ENCODE results near the gene AADAC.
"Not testable (repeated sequence)": the region's sequence is repeated elsewhere in the genome, so short reads cannot be mapped to it uniquely, and the experiment has no call there.

The AADAC gene

GRCh38 chr3:151859905-151860304, 46.0 kb downstream of the AADAC start:
- DNase-seq, result no peak

GRCh38 chr3:151863611-151864010, 49.7 kb downstream of the AADAC start:
- DNase-seq, result no peak

GRCh38 chr3:151864423-151865101, 50.6 kb downstream of the AADAC start:
- DNase-seq, result no peak

- no peak for DNase-seq
Observed at GRCh38 chr3:151866711-151867410, 52.9 kb downstream of the AADAC start.

- DNase-seq, result no peak
Observed at GRCh38 chr3:151867666-151868065, 53.8 kb downstream of the AADAC start.

- DNase-seq, result no peak
Observed at GRCh38 chr3:151869181-151869580, 55.3 kb downstream of the AADAC start.

- no peak for DNase-seq
Observed at GRCh38 chr3:151871639-151872468, 57.9 kb downstream of the AADAC start.

GRCh38 chr3:151873398-151873797, 59.5 kb downstream of the AADAC start, which contains the start of gene SUCNR1:
TSS of gene SUCNR1 (plus strand) at chr3:151873643. CDS start at chr3:151879893, 6,250 bp downstream.
- DNase-seq, result no peak

- not testable (repeated sequence) for DNase-seq
Observed at GRCh38 chr3:151874079-151874478, 60.2 kb downstream of the AADAC start.

GRCh38 chr3:151875759-151876158, 61.8 kb downstream of the AADAC start:
- DNase-seq, result no peak

- DNase-seq, result no peak
Observed at GRCh38 chr3:151877269-151877668, 63.4 kb downstream of the AADAC start.

Measured in T1000 (cell line).